B cell (primary cell): ENCODE measurements around the gene UGT1A6. TPM values are rescaled to one million over a fixed set of nuclear protein-coding genes. Genes with fewer than 3 reads are reported as not detected.

Experiments
- ATAC-seq: fragments of 200-7000 bp; cut with Tn5 transposase; one replicate; pipeline ENCODE4 v1.10.0; 2021; ENCODE audit warnings: low read depth, mild to moderate bottlenecking, moderate number of reproducible peaks, moderate library complexity
- CTCF ChIA-PET: fragments of 350-600 bp; sonication (Branson Sonifier 250); formaldehyde crosslinking; loops from one replicate; lab custom pipeline; 2021; ENCODE audit warnings: antibody characterized with exemption, inconsistent platforms; lab: Charles Lee
- POLR2A ChIA-PET: fragments of 350-600 bp; sonication (Branson Sonifier 250); formaldehyde crosslinking; loops from one replicate; lab custom pipeline; 2021; ENCODE audit warnings: antibody characterized with exemption; lab: Charles Lee
- DNase-seq: peaks from one replicate; pipeline ENCODE4 v3.0.0; 2013
- H2AFZ ChIP-seq: 2 replicates; pipeline ENCODE4 v1.6.1; 2012; ENCODE audit warnings: mild to moderate bottlenecking, low read depth, low read length; ENCODE audit not compliant: insufficient read depth, poor library complexity, severe bottlenecking
- H3K27ac ChIP-seq, 2 donors: 1 replicate in 1 of 2; 2 replicates in 1 of 2; pipeline ENCODE4 v1.5.1; 2012 to 2013; ENCODE audit warnings: low read length in 2 of 2, mild to moderate bottlenecking in 2 of 2, moderate library complexity in 1 of 2
- H3K27me3 ChIP-seq, 4 experiments: fragments of 200-600 bp in 1 of 4; sonication (generic) in 1 of 4; replicated peaks in 1 of 4; 1 replicate in 2 of 4; 2 replicates in 2 of 4; pipeline versions ENCODE4 v1.6.1 to v1.7.0; 2013 to 2016; ENCODE audit warnings: low read length in 3 of 4, mild to moderate bottlenecking in 2 of 4, mixed read lengths in 1 of 4, moderate library complexity in 1 of 4; ENCODE audit not compliant: insufficient read depth in 4 of 4, control insufficient read depth in 3 of 4; ENCODE audit errors: control extremely low read depth in 1 of 4
- H3K36me3 ChIP-seq, 2 experiments: replicated peaks in 1 of 2; 1 replicate in 1 of 2; 2 replicates in 1 of 2; pipeline versions ENCODE4 v1.6.1 to v1.7.1; 2013; ENCODE audit warnings: low read length in 1 of 2; ENCODE audit not compliant: insufficient read depth in 2 of 2, control insufficient read depth in 1 of 2; ENCODE audit errors: control extremely low read depth in 1 of 2, extremely low read depth in 1 of 2
- H3K4me1 ChIP-seq, 2 donors: fragments of 200-600 bp in 1 of 2; sonication (generic) in 1 of 2; 1 replicate in 1 of 2; 2 replicates in 1 of 2; pipeline versions ENCODE4 v1.5.1 to v1.6.1; 2013 to 2017; ENCODE audit warnings: low read length in 2 of 2; ENCODE audit not compliant: control insufficient read depth in 2 of 2, insufficient read depth in 2 of 2
- H3K4me2 ChIP-seq: replicated peaks from 2 replicates; pipeline ENCODE3; 2012; ENCODE audit warnings: mild to moderate bottlenecking, low read depth, low read length; ENCODE audit not compliant: poor library complexity, severe bottlenecking
- H3K4me3 ChIP-seq, 5 experiments: fragments of 200-600 bp in 1 of 5; sonication (generic) in 1 of 5; 1 replicate in 3 of 5; 2 replicates in 2 of 5; pipeline versions ENCODE4 v1.5.1 to v1.7.0; 2011 to 2016; ENCODE audit warnings: low read length in 4 of 5, mild to moderate bottlenecking in 4 of 5, low read depth in 2 of 5, control low read depth in 1 of 5, moderate library complexity in 1 of 5; ENCODE audit not compliant: insufficient read depth in 1 of 5; ENCODE audit errors: control extremely low read depth in 1 of 5, extremely low read depth in 1 of 5
- H3K79me2 ChIP-seq: fragments of 200-600 bp; sonication (generic); one replicate; pipeline ENCODE4 v1.6.0; 2016; ENCODE audit warnings: low read length; ENCODE audit not compliant: control insufficient read depth, insufficient read depth
- H3K9ac ChIP-seq: fragments of 200-600 bp; sonication (generic); 2 replicates; pipeline ENCODE4 v1.6.1; 2017; ENCODE audit warnings: mild to moderate bottlenecking, low read length, moderate library complexity
- H3K9me3 ChIP-seq, 3 donors: one replicate each; pipeline versions ENCODE4 v1.6.1 to v1.7.1; 2013; ENCODE audit warnings: low read length in 2 of 3; ENCODE audit not compliant: control insufficient read depth in 2 of 3, insufficient read depth in 1 of 3; ENCODE audit errors: control extremely low read depth in 1 of 3
- H4K20me1 ChIP-seq: 2 replicates; pipeline ENCODE4 v1.6.0; 2012; ENCODE audit warnings: mild to moderate bottlenecking, low read length; ENCODE audit not compliant: insufficient read depth, control insufficient read depth, poor library complexity, severe bottlenecking
- H3K27ac Mint-ChIP-seq: one replicate; pipeline ENCODE4 v1.8.0; 2021; ENCODE audit warnings: mixed read lengths
- H3K27me3 Mint-ChIP-seq: one replicate; pipeline ENCODE4 v1.8.0; 2021; ENCODE audit warnings: mixed read lengths
- H3K4me1 Mint-ChIP-seq: one replicate; pipeline ENCODE4 v1.8.0; 2021; ENCODE audit warnings: mixed read lengths
- H3K4me3 Mint-ChIP-seq: one replicate; pipeline ENCODE4 v1.8.0; 2021; ENCODE audit warnings: mixed read lengths
- H3K9me3 Mint-ChIP-seq: one replicate; pipeline ENCODE4 v1.8.0; 2022; ENCODE audit warnings: mixed read lengths; ENCODE audit not compliant: insufficient read depth
- CTCF ChIP-seq: fragments of 200-600 bp; IDR thresholded peaks from one replicate; pipeline ENCODE4 v1.8.0; 2022; ENCODE audit warnings: antibody characterized with exemption, mild to moderate bottlenecking
- EZH2 ChIP-seq: IDR thresholded peaks from 2 replicates; pipeline ENCODE4 v1.6.1; 2012; ENCODE audit warnings: borderline replicate concordance, low read depth, mild to moderate bottlenecking, moderate library complexity, low read length; ENCODE audit not compliant: insufficient read depth, poor library complexity, severe bottlenecking
- WGBS: methylation state at CpG from one replicate; pipeline ENCODE4 v1.1.5; 2013; ENCODE audit warnings: missing lambda C conversion rate; ENCODE audit not compliant: insufficient coverage; 5-methylcytosine and 5-hydroxymethylcytosine counted together
- intact Hi-C: fragments of 100-400 bp; cut with micrococcal nuclease; formaldehyde crosslinking; loops from one replicate; pipeline ENCODE4 v1.10.0; 2022
- polyA plus RNA-seq: library from polyadenylated mRNA; depleted of rRNA; stranded (reverse); fragments of >200 nt; gene quantifications from 2 replicates; pipeline ENCODE4 v1.2.3, GENCODE V29; 2012
- total RNA-seq, 2 donors: library from RNA; stranded (reverse); fragments of 120-200 nt in 1 of 2; gene quantifications; 1 replicate in 1 of 2; 2 replicates in 1 of 2; pipeline versions ENCODE4 v1.2.3 to v1.2.4, GENCODE V29; 2013 to 2022

The UGT1A6 gene
- total and polyA plus RNA-seq, 2 donors (not counting 1 experiment from before 2014, with no cell fraction given): not detected

GRCh38 chr2:233681521-233682099 is 11.1 kb upstream of the UGT1A6 start, which contains the start of gene UGT1A7:
Gene UGT1A7, plus strand, starts transcription at chr2:233681901. Its CDS starts 37 bp downstream, at chr2:233681938.
- DNase-seq: no peak
- Mint-ChIP-seq H3K27me3 (peaks cover 8% of the 10 kb centered on the region), H3K4me3 (no peak within 1 kb of the TSS), H3K9me3 (no peaks in the 10 kb centered on the region), H3K27ac (no peak within 1 kb of the TSS), H3K4me1 (peaks cover 16% of the 10 kb centered on the region)
- CTCF ChIA-PET: no interaction called here
- H3K4me1 ChIP-seq: peaks cover 0 to 6% of the 10 kb centered on the region in 2 donors
- no peaks in the 10 kb centered on the region for H3K36me3 ChIP-seq
- H3K79me2 ChIP-seq: no peaks in the 10 kb centered on the region
- no peak within 1 kb of the TSS for H3K27ac ChIP-seq
- H2AFZ ChIP-seq: no peak within 1 kb of the TSS
- no peak for TF ChIP-seq EZH2
- no peak for TF ChIP-seq CTCF
- ATAC-seq: no peak
- POLR2A ChIA-PET: no interaction called here
- intact Hi-C loops: no loop called here
- no peaks in the 10 kb centered on the region for H4K20me1 ChIP-seq
- no peak within 1 kb of the TSS for H3K9ac ChIP-seq
- no peak within 1 kb of the TSS for H3K4me3 ChIP-seq
- no peaks in the 10 kb centered on the region for H3K9me3 ChIP-seq
- peak within 1 kb of the TSS; percentile 32 for H3K4me2 ChIP-seq
- H3K27me3 ChIP-seq: no peaks in the 10 kb centered on the region
- WGBS: no CpG with 5 or more reads among the region's 5 CpGs

GRCh38 chr2:233684640-233685039 is 8.1 kb upstream of the UGT1A6 start:
- WGBS: 83% methylated on average over 1 of the region's 1 CpG

More at GRCh38 chr2:233684640-233685039, 8.1 kb upstream of the UGT1A6 start:
- Mint-ChIP-seq H3K27me3 (peaks cover 3% of the 10 kb centered on the region), H3K9me3 (no peaks in the 10 kb centered on the region), H3K4me1 (peaks cover 16% of the 10 kb centered on the region), H3K4me3 (no peak overlapping the region), H3K27ac (no peak overlapping the region)
- Histone ChIP-seq H3K27ac (no peak overlapping the region), H3K27me3 (peaks cover 0 to 4% (median 0%) of the 10 kb centered on the region in 4 experiments), H3K4me1 (peaks cover 0 to 6% of the 10 kb centered on the region in 2 donors), H3K79me2 (no peaks in the 10 kb centered on the region), H3K4me2 (no peak overlapping the region), H3K9ac (no peak overlapping the region), H3K36me3 (no peaks in the 10 kb centered on the region), H2AFZ (no peak overlapping the region), H4K20me1 (no peaks in the 10 kb centered on the region), H3K4me3 (no peak overlapping the region), H3K9me3 (no peaks in the 10 kb centered on the region)
- ChIA-PET CTCF (no interaction called here), POLR2A (no interaction called here)
- intact Hi-C loops: no loop called here
- DNase-seq (no peak), ATAC-seq (no peak)
- TF ChIP-seq EZH2 (no peak), CTCF (no peak)
